AG09309 (cell line): ENCODE data around the gene C11orf65.
"Not testable (repeated sequence)": the region's sequence is repeated elsewhere in the genome, so short reads cannot be mapped to it uniquely, and the experiment has no call there.

Experiments used
- DNase-seq: peaks from one replicate; pipeline ENCODE4 v3.0.0-alpha.2; 2010; ENCODE audit warnings: low read depth
- H3K4me3 ChIP-seq: 2 replicates; pipeline ENCODE4 v1.5.1; 2011; ENCODE audit warnings: mild to moderate bottlenecking, low read depth, low read length, moderate library complexity; ENCODE audit not compliant: control insufficient read depth
- TF ChIP-seq, protein P1 (sequence below): IDR thresholded peaks from 2 replicates; pipeline ENCODE4 v1.5.1; 2011; ENCODE audit warnings: mild to moderate bottlenecking, low read depth, low read length, inconsistent platforms; ENCODE audit not compliant: insufficient read depth, control insufficient read depth; ENCODE audit errors: missing control alignments

The C11orf65 gene

DNA sequence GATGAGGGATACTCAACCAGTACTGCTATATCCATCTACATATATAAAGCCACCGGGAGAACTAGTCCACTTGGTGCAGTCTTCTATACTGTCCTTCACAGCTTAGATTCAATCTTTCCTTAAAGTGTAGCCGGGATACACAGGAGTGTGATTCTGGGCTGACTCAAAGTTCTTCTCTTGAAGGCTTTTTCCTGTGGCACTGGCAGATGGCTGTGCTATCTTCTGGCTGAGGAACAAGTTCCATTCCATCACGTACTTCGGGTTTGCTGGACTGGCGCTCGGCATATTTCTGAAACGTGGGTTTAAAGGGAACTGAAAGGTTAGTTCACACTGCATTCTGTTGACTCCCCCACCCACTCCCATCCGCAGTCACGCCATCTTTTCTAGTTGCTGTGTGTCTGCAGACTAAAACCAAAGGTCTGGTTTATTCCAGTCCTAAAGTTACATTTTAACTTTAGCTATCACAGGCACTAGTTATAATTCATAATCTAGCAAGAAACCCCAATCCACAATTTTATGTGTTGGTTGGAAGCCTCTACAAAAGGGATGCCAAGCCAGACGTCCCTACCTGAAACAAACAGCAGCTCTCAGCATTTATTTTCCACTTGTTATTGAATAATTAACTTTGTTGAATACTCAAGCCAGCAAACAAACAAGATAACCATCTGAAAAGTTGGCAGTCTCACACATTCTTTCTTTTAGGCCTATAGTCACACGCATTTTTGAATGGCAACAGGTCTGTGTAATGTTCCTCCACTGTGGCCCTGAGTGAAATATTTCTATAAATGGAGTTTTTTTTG is 7.5 kb upstream of the C11orf65 start:
- TF ChIP-seq, protein P1, sequence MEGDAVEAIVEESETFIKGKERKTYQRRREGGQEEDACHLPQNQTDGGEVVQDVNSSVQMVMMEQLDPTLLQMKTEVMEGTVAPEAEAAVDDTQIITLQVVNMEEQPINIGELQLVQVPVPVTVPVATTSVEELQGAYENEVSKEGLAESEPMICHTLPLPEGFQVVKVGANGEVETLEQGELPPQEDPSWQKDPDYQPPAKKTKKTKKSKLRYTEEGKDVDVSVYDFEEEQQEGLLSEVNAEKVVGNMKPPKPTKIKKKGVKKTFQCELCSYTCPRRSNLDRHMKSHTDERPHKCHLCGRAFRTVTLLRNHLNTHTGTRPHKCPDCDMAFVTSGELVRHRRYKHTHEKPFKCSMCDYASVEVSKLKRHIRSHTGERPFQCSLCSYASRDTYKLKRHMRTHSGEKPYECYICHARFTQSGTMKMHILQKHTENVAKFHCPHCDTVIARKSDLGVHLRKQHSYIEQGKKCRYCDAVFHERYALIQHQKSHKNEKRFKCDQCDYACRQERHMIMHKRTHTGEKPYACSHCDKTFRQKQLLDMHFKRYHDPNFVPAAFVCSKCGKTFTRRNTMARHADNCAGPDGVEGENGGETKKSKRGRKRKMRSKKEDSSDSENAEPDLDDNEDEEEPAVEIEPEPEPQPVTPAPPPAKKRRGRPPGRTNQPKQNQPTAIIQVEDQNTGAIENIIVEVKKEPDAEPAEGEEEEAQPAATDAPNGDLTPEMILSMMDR: no peak
- H3K4me3 ChIP-seq: no peak overlapping the region

DNA sequence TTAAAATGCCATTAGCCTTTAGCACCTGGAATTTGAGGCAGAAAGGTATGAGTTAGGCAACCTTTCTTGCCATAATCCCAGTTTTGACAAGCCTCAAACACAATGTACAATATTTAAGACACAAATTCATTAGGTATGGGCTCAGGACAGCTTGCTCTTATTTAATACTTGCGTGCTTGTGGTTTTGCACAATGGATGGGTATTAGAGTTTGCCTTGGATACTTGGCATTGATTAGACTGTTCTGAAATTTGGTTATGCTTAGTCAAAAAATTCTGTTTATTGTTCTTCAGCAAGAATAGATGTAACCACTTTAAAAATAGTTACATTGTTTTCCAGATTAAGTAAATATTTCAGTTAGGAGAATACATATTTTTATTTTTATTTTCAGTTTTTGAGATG is 5.4 kb upstream of the C11orf65 start:
- TF ChIP-seq, protein P1: no peak
- no peak for DNase-seq
- H3K4me3 ChIP-seq: no peak overlapping the region

More for the DNA sequence above, 7.5 kb upstream of the C11orf65 start:
- no peak for DNase-seq

DNA sequence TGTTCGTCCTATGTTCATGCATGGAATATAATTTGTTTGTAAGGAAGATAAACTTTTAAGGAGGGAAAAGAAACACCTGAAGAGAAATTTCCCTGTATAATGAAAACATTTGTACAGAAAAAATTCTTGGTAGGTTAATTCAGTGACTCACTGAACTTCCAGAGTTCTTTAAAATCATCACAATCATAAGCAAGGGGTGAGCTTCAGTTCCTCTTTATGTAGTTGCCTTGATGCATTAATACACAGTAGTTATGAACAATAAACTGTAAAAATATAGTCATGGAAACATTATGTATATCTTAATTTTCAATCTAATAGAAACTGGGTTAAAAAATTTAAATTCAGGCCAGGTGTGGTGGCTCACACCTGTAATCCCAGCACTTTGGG is 1.1 kb upstream of the C11orf65 start:
- H3K4me3 ChIP-seq: no peak overlapping the region
- DNase-seq: no peak
- TF ChIP-seq, protein P1: no peak

DNA sequence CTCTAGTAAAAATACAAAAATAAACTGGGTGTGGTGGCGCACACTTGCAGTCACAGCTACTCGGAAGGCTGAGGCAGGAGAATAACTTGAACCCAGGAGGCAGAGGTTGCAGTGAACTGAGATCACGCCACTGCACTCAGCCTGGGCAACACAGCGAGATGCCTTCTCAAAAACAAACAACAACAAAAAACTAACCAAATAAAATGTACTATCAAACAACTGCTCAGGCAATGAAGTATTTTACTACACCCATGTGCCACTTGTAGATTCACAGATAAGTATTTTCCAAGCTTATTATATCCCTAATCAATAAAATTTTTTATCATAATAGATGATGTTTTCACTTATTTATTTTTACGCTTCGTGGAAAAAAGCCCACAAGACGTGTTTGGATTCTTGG is 924 bp downstream of the C11orf65 start:
- no peak for DNase-seq
- peak overlapping the region; percentile 94 for H3K4me3 ChIP-seq
- TF ChIP-seq, protein P1: no peak

DNA sequence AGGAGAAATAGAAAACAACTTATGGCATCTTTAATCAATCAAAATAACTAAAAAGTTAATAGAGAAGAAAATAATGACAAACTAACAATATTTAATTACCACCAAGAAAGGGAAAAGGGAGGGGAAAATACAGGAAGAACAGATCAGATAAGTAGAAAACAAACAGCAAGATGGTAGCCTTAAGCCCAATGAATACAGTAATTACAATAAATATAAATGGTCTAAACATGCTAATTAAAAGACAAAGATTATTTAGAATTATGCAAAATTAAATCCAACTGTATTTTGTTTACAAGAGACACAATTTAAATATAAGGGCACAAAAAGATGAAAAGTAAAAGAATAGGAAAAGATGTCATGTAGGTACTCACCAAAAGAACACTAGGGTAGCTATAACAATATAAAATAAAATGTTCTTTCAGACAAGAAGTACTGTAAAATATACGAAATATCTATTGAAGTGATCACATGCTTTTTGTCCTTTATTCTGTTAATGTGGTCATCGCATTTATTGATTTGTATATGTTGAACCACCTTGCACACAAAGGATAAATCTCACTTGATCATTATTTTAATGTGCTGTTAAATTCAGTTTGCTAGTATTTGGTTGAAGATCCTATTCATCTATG is 14.0 kb downstream of the C11orf65 start:
- TF ChIP-seq, protein P1: no peak
- no peak for DNase-seq
- no peak overlapping the region for H3K4me3 ChIP-seq

DNA sequence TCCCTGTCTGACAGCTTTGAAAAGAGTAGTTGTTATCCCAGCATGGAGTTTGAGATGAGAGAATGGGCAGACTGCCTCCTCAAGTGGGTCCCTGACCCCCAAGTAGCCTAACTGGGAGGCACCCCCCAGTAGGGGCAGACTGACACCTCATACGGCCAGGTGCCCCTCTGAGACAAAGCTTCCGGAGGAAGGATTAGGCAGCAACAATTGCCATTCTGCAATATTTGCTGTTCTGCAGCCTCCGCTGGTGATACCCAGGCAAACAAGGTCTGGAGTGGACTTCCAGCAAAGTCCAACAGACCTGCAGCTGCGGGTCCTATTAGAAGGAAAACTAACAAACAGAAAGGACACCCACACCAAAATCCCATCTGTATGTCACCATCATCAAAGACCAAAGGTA is 25.9 kb downstream of the C11orf65 start:
- DNase-seq, H3K4me3 ChIP-seq: not testable (repeated sequence)

DNA sequence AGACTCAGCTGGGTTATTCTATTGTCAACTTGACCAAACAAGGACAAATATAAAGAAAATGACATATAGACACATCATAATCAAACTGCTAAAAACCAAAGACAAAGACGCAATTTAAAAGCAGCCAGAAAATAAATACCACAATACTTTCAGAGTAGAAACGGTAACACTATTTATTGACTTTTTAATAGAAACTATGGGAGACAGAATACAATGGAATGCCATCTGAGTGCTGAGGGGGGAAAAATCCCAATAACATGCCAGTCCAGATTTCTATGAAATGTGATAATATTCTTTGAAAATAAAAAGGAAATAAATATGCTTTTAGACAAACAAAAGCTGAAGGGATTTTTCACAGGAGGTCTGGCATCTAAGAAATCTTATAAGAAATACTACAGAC is 30.7 kb downstream of the C11orf65 start:
- no peak for DNase-seq
- TF ChIP-seq, protein P1: no peak
- H3K4me3 ChIP-seq: no peak overlapping the region
